Colonic mucosa (tissue), 4 donors: ENCODE data around the gene ATP5F1D. TPM values are rescaled to one million over a fixed set of nuclear protein-coding genes. Genes with fewer than 3 reads are reported as not detected.
A peak's percentile ranks its signal among the peaks of the same experiment; 100 is the strongest.

ENCODE experiments used
- DNase-seq: peaks from one replicate; pipeline ENCODE4 v3.0.0-alpha.2; 2020
- H3K27ac ChIP-seq: fragments of 200-600 bp; one replicate; pipeline ENCODE4 v1.8.0; 2021
- H3K27me3 ChIP-seq: fragments of 200-600 bp; one replicate; pipeline ENCODE4 v1.8.0; 2021
- H3K36me3 ChIP-seq: fragments of 200-600 bp; one replicate; pipeline ENCODE4 v1.8.0; 2021
- H3K4me1 ChIP-seq: fragments of 200-600 bp; one replicate; pipeline ENCODE4 v1.8.0; 2021; ENCODE audit warnings: mild to moderate bottlenecking
- H3K4me3 ChIP-seq: fragments of 200-600 bp; one replicate; pipeline ENCODE4 v1.8.0; 2021
- H3K9ac ChIP-seq, 2 donors: one replicate each; pipeline ENCODE4 v1.7.0; 2013; ENCODE audit warnings: control low read depth in 2 of 2, low read depth in 2 of 2, low read length in 2 of 2
- H3K9me3 ChIP-seq: fragments of 200-600 bp; one replicate; pipeline ENCODE4 v1.8.0; 2021
- CTCF ChIP-seq: fragments of 200-600 bp; IDR thresholded peaks from one replicate; pipeline ENCODE4 v1.8.0; 2022; ENCODE audit warnings: antibody characterized with exemption, mild to moderate bottlenecking
- intact Hi-C: fragments of 100-400 bp; cut with DNase I; formaldehyde crosslinking; loops from one replicate; pipeline ENCODE4 v1.14.1; 2022
- total RNA-seq, 2 donors: library from RNA; stranded (reverse); fragmentation: NEBNext Ultra II Directional in 1 of 2; extraction: Animal tissue kit (Norgen Biotek cat#: 25700) in 1 of 2; gene quantifications; one replicate each; pipeline ENCODE4 v1.2.1, GENCODE V29; 2021
- donor health status: healthy.
- donor health status: DM: no; HTN: no; CAD: no.
- donor health status: DM: no; HTN: no; CAD: no.

Gene ATP5F1D
- total RNA-seq, 2 donors from 2014 or later, result 359 to 627 TPM

- H3K27ac ChIP-seq, result no peak within 1 kb of the TSS
- H3K4me3 ChIP-seq, result peak within 1 kb of the TSS; percentile 35
- no peaks in the 10 kb centered on the region for H3K36me3 ChIP-seq
- H3K9me3 ChIP-seq, result no peaks in the 10 kb centered on the region
- H3K9ac ChIP-seq, result peak within 1 kb of the TSS; percentile 19 to 63
- DNase-seq, result no peak
- peaks cover 37% of the 10 kb centered on the region for H3K27me3 ChIP-seq
- H3K4me1 ChIP-seq, result peaks cover 21% of the 10 kb centered on the region
- intact Hi-C loops, result no loop called here
- no peak for TF ChIP-seq CTCF
Observed at GRCh38 chr19:1237754-1238368, 3.7 kb upstream of the ATP5F1D start, which contains the start of gene CBARP. CBARP (minus strand) TSS chr19:1238005; CDS start chr19:1236100, 1,905 bp downstream.

DNA sequence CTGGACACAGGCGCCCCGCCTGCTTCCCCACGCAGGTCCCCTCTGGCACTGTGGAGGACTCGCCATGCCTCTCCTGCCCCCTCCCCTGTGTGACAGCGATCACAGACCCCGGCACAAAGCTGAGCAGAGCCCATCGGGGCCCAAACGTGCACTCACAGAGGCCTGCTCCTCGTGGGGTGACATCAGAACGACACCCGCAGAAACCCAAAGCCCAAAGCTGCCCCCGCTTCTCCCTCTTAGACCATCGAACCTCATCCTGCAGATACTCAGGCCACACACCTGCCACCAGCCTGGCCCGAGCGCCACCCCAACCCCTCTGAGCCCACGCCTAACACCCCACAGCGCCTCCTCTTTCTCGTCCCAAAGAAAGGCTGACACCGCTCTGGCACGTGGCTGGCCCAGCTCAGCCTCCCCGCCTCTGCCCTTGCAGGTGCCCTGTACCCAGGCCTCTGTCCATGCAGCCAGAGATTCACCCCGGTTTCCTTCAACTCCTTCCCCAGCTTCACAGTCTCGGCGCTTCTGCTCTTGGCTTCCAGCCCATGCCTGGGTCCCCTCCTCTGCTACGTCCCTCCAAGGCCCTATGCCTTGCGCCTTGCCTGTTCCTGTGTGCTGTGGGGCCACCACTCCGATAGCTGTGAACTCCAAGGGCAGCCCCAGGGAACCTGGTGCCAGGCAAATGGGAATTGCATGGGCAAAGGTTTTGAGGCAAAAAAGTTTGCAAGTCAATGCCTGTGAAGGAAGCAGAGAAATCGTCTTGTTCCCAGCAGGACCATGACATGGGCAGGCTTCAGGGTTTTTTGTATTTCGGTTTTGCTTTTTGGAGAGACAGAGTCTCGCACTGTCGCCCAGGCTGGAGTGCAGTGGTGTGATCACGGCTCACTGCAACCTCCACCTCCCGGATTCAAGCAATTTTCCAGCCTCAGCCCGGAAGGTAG is 2.9 kb upstream of the ATP5F1D start:
- Histone ChIP-seq H3K4me1 (peaks cover 15% of the 10 kb centered on the region), H3K9ac (peak overlapping the region; percentile 19 to 24), H3K9me3 (no peaks in the 10 kb centered on the region), H3K27me3 (peaks cover 36% of the 10 kb centered on the region), H3K36me3 (no peaks in the 10 kb centered on the region), H3K4me3 (no peak overlapping the region), H3K27ac (no peak overlapping the region)
- TF ChIP-seq CTCF, result no peak
- no peak for DNase-seq
- intact Hi-C loops, result no loop called here

- intact Hi-C loops, result no loop called here
- Histone ChIP-seq H3K9ac (peak overlapping the region in 1 of 2 donors; percentile 40), H3K4me3 (no peak overlapping the region), H3K36me3 (no peaks in the 10 kb centered on the region), H3K9me3 (no peaks in the 10 kb centered on the region), H3K4me1 (peaks cover 17% of the 10 kb centered on the region), H3K27ac (no peak overlapping the region), H3K27me3 (peaks cover 28% of the 10 kb centered on the region)
- no peak for DNase-seq
- no peak for TF ChIP-seq CTCF
Observed at GRCh38 chr19:1239420-1239795, 2.1 kb upstream of the ATP5F1D start.

DNA sequence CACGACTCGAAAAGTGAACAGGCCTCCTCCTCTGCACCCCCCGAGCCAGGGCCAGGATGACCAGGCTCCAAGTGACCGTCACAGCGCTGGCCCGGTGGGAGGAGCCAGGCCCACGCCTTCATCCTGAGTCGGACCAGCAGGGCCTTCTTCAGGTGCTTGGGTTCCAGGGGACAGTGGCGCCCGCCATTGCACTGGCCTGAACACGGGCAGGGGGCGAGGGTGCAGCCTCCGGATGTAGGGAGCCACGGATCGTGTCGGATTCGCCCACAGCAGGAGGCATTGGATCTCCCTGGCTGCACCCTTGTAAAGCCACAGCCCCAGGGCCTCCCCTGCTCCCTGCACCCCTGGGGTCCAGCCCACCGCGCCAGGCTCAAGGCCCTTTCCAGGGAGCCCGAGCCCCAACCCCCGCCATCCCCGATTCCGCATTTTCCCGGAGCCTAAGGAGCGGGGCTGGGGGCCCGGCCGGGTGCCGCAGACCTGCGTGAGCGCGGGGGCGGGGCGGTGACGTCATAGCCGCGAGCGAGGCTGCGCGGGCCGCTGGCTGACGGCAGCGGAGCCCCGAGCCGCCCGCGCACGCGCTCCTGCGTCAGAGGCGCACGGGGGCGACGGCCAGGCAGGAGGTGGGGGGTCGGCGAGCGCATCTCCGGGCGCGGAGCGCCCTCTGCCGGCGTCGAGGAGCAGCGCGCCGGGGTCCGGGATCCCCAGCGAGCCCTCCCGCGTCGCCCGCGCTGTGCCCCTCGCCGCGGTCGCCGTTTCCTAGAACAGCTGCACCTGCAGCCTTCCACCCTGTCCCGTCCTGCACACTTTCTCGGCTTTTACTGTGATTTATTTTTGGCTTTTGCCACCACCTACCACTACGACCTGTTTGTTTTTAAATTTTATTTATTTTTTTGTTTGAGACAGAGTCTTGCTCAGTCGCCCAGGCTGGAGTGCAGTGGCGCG is 1.5 kb upstream of the ATP5F1D start:
- peak; percentile 91 for TF ChIP-seq CTCF
- Histone ChIP-seq H3K9me3 (no peaks in the 10 kb centered on the region), H3K4me3 (peak overlapping the region; percentile 22), H3K27ac (no peak overlapping the region), H3K4me1 (peaks cover 23% of the 10 kb centered on the region), H3K27me3 (peaks cover 23% of the 10 kb centered on the region), H3K36me3 (no peaks in the 10 kb centered on the region), H3K9ac (peak overlapping the region in 1 of 2 donors; percentile 40)
- intact Hi-C loops, result no loop called here
- DNase-seq, result peak; percentile 80

DNA sequence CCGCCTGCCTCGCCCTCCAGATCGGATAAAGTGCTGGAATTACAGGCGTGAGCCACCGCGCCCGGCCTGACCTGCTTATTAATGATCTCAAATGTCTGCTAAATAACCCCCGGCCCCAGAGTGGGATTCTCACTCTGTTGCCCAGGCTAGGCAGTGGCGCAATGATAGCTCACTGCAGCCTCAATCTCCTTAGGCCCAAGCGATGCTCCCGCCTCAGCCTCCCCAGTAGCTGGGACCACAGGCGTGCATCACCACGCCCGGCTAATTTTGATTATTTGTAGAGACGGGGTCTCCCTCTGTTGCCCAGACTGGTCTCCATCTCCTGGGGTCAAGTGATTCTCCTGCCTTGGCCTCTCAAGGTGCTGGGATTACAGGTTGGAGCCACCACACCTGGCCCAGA is 626 bp upstream of the ATP5F1D start:
- peak overlapping the region; percentile 46 to 47 for H3K9ac ChIP-seq

More for the DNA sequence above, 626 bp upstream of the ATP5F1D start:
- peak overlapping the region; percentile 91 for H3K4me3 ChIP-seq
- TF ChIP-seq CTCF, result no peak
- no peaks in the 10 kb centered on the region for H3K9me3 ChIP-seq
- H3K36me3 ChIP-seq, result no peaks in the 10 kb centered on the region
- peaks cover 14% of the 10 kb centered on the region for H3K27me3 ChIP-seq
- H3K4me1 ChIP-seq, result peaks cover 29% of the 10 kb centered on the region
- intact Hi-C loops, result no loop called here
- H3K27ac ChIP-seq, result no peak overlapping the region
- DNase-seq, result no peak
